IMR-90 (cell line): ENCODE data around the gene ANLN. TPM values are rescaled to one million over a fixed set of nuclear protein-coding genes. Genes with fewer than 3 reads are reported as not detected.

ENCODE experiments used
- ATAC-seq: fragments of 200-7000 bp; cut with Tn5 transposase; 2 replicates; pipeline ENCODE4 v1.9.1; 2020; ENCODE audit warnings: low read depth, mild to moderate bottlenecking, moderate library complexity
- BruUV-seq: library from RNA; stranded (reverse); fragments of 400-500 nt; replicated peaks from 2 replicates; lab custom pipeline; 2021; lab: Mats Ljungman, UMichigan
- CTCF ChIA-PET: fragments of 300-600 bp; formaldehyde crosslinking; extraction: SDS; loops from one replicate; lab custom pipeline; 2021; ENCODE audit warnings: antibody characterized with exemption; lab: Yijun Ruan, JAX
- POLR2A ChIA-PET: fragments of 300-600 bp; sonication (Branson Sonifier 250); formaldehyde crosslinking; loops from one replicate; lab custom pipeline; 2022; ENCODE audit warnings: antibody characterized with exemption; ENCODE audit not compliant: unreplicated experiment; lab: Charles Lee
- DNase-seq: peaks from one replicate; pipeline ENCODE4 v3.0.0; 2013
- H2AFZ ChIP-seq: replicated peaks from 2 replicates; pipeline ENCODE3; 2013; ENCODE audit warnings: low read length, mild to moderate bottlenecking; ENCODE audit not compliant: poor library complexity
- H2AK5ac ChIP-seq: 2 replicates; pipeline ENCODE4 v1.6.1; 2013; ENCODE audit warnings: low read depth, low read length, inconsistent platforms
- H2AK9ac ChIP-seq: replicated peaks from 2 replicates; pipeline ENCODE3; 2013; ENCODE audit warnings: mild to moderate bottlenecking, low read depth, low read length, moderate library complexity; ENCODE audit not compliant: poor library complexity
- H2BK120ac ChIP-seq: 2 replicates; pipeline ENCODE4 v1.6.1; 2013; ENCODE audit warnings: low read depth, low read length, inconsistent platforms
- H2BK15ac ChIP-seq: 3 replicates; pipeline ENCODE4 v1.6.1; 2013; ENCODE audit warnings: low read depth, low read length, inconsistent platforms
- H2BK20ac ChIP-seq: 2 replicates; pipeline ENCODE4 v1.6.1; 2013; ENCODE audit warnings: low read depth, mild to moderate bottlenecking, inconsistent platforms, low read length, moderate library complexity
- H2BK5ac ChIP-seq: 2 replicates; pipeline ENCODE4 v1.6.1; 2013; ENCODE audit warnings: mild to moderate bottlenecking, low read depth, low read length, inconsistent platforms; ENCODE audit not compliant: poor library complexity, severe bottlenecking
- H3K14ac ChIP-seq: replicated peaks from 2 replicates; pipeline ENCODE4 v1.6.1; 2013; ENCODE audit warnings: low read depth, low read length, inconsistent platforms
- H3K18ac ChIP-seq: 2 replicates; pipeline ENCODE4 v1.6.1; 2013; ENCODE audit warnings: low read depth, low read length, control low read depth
- H3K23ac ChIP-seq: 2 replicates; pipeline ENCODE4 v1.6.1; 2013; ENCODE audit warnings: low read depth, low read length, inconsistent platforms
- H3K27ac ChIP-seq: 2 replicates; pipeline ENCODE4 v1.5.1; 2013; ENCODE audit warnings: mild to moderate bottlenecking, control low read depth, low read length; ENCODE audit not compliant: insufficient read depth
- H3K27me3 ChIP-seq: 2 replicates; pipeline ENCODE4 v1.6.1; 2013; ENCODE audit warnings: low read length; ENCODE audit not compliant: control insufficient read depth, insufficient read depth
- H3K36me3 ChIP-seq: 2 replicates; pipeline ENCODE4 v1.6.1; 2013; ENCODE audit warnings: low read length, mixed read lengths; ENCODE audit not compliant: control insufficient read depth, insufficient read depth
- H3K4ac ChIP-seq: 2 replicates; pipeline ENCODE4 v1.6.1; 2013; ENCODE audit warnings: low read depth, low read length, inconsistent platforms
- H3K4me1 ChIP-seq: 2 replicates; pipeline ENCODE4 v1.6.1; 2013; ENCODE audit warnings: low read length, mixed read lengths; ENCODE audit not compliant: control insufficient read depth, insufficient read depth
- H3K4me2 ChIP-seq: 2 replicates; pipeline ENCODE4 v1.6.1; 2013; ENCODE audit warnings: low read depth, mild to moderate bottlenecking, control low read depth, low read length, moderate library complexity
- H3K4me3 ChIP-seq: 2 replicates; pipeline ENCODE4 v1.5.1; 2013; ENCODE audit warnings: low read depth, mild to moderate bottlenecking, control low read depth, low read length, moderate library complexity; ENCODE audit not compliant: insufficient read depth
- H3K56ac ChIP-seq: 2 replicates; pipeline ENCODE4 v1.6.1; 2013; ENCODE audit warnings: low read length, inconsistent platforms; ENCODE audit not compliant: insufficient read depth; ENCODE audit errors: extremely low read depth
- H3K79me1 ChIP-seq, 2 experiments: 2 replicates each; pipeline ENCODE4 v1.6.1; 2013; ENCODE audit warnings: low read length in 2 of 2, inconsistent platforms in 1 of 2, low read depth in 1 of 2
- H3K9ac ChIP-seq: 2 replicates; pipeline ENCODE4 v1.6.1; 2013; ENCODE audit warnings: low read depth, low read length, control low read depth
- H3K9me1 ChIP-seq: 2 replicates; pipeline ENCODE4 v1.6.1; 2013; ENCODE audit warnings: low read length, inconsistent platforms; ENCODE audit not compliant: insufficient read depth
- H3K9me3 ChIP-seq: 2 replicates; pipeline ENCODE4 v1.6.1; 2013; ENCODE audit warnings: low read length; ENCODE audit not compliant: control insufficient read depth, insufficient read depth
- H4K20me1 ChIP-seq: 2 replicates; pipeline ENCODE4 v1.6.1; 2013; ENCODE audit warnings: low read length, inconsistent platforms; ENCODE audit not compliant: insufficient read depth
- H4K5ac ChIP-seq: 2 replicates; pipeline ENCODE4 v1.6.1; 2013; ENCODE audit warnings: mild to moderate bottlenecking, low read depth, low read length, control low read depth
- H4K8ac ChIP-seq, 2 experiments: 2 replicates each; pipeline ENCODE4 v1.6.1; 2013; ENCODE audit warnings: low read depth in 2 of 2, low read length in 2 of 2, control low read depth in 1 of 2, inconsistent platforms in 1 of 2
- H4K91ac ChIP-seq: 2 replicates; pipeline ENCODE4 v1.6.1; 2013; ENCODE audit warnings: low read depth, low read length, inconsistent platforms; ENCODE audit not compliant: insufficient read depth
- CTCF ChIP-seq: conservative IDR thresholded peaks from 2 replicates; pipeline ENCODE4 v1.5.1; 2012; ENCODE audit warnings: mild to moderate bottlenecking, low read depth, low read length, improper control_type of control experiment
- FOS ChIP-seq: fragments of 150-350 bp; IDR thresholded peaks from 2 replicates; pipeline ENCODE4 v1.6.1; 2016; ENCODE audit warnings: low read depth, low read length
- MXI1 ChIP-seq: IDR thresholded peaks from 2 replicates; pipeline ENCODE4 v1.6.1; 2012; ENCODE audit warnings: low read depth, mild to moderate bottlenecking, low read length, moderate library complexity, borderline replicate concordance
- WGBS, 2 experiments: methylation state at CpG; one replicate each; pipeline versions ENCODE4 v1.1.5 to v1.1.7; 2013; ENCODE audit warnings: missing lambda C conversion rate in 2 of 2; ENCODE audit not compliant: insufficient read length in 1 of 2; ENCODE audit errors: extremely low coverage in 2 of 2; 5-methylcytosine and 5-hydroxymethylcytosine counted together
- dilution Hi-C: fragments of 300-500 bp; cut with HindIII; formaldehyde crosslinking; loops from one replicate; pipeline ENCODE4 v1.14.3; 2018; ENCODE audit warnings: low sequenced_read_pairs; ENCODE audit not compliant: unreplicated experiment
- in situ Hi-C: fragments of 300-500 bp; cut with MboI; formaldehyde crosslinking; loops from 3 replicates; pipeline ENCODE4 v1.14.3; 2019; ENCODE audit warnings: low sequenced_read_pairs, inconsistent platforms, mixed read lengths
- intact Hi-C: fragments of 100-400 bp; cut with micrococcal nuclease; formaldehyde crosslinking; loops from 2 replicates; pipeline ENCODE4 v1.10.0; 2022
- polyA plus RNA-seq, 3 experiments: library from polyadenylated mRNA; depleted of rRNA; stranded (reverse); fragments of >200 nt; gene quantifications; 2 replicates each; pipeline ENCODE4 v1.2.3, GENCODE V29; 2012; ENCODE audit warnings: low replicate concordance in 1 of 3
- total RNA-seq: library from RNA; depleted of rRNA; stranded (reverse); fragments of >200 nt; gene quantifications from 2 replicates; pipeline ENCODE4 v1.2.3, GENCODE V29; 2012

The ANLN gene
- total and polyA plus RNA-seq, 2 of the 4 experiments (the other 2 are of a cell fraction) = 60.5 to 276 TPM

GRCh38 chr7:36475381-36475780, 85.7 kb downstream of the ANLN start:
- Histone ChIP-seq H3K4me1 (no peaks in the 10 kb centered on the region), H2AK5ac (no peak overlapping the region), H3K79me1 (no peaks in the 10 kb centered on the region), H3K9ac (no peak overlapping the region), H3K36me3 (no peaks in the 10 kb centered on the region), H2BK5ac (no peak overlapping the region), H4K91ac (no peak overlapping the region), H2BK15ac (no peak overlapping the region), H3K4me2 (no peak overlapping the region), H3K27me3 (no peaks in the 10 kb centered on the region; the same call in 1 of the 2 replicates), H2AK9ac (no peak overlapping the region), H3K14ac (no peak overlapping the region), H4K8ac (no peak overlapping the region), H3K4ac (no peak overlapping the region), H3K9me3 (no peaks in the 10 kb centered on the region), H3K23ac (no peak overlapping the region; the same call in 1 of the 2 replicates), H4K5ac (no peak overlapping the region), H3K4me3 (no peak overlapping the region), H2AFZ (no peak overlapping the region), H3K56ac (no peak overlapping the region), H4K20me1 (no peaks in the 10 kb centered on the region), H3K9me1 (peaks cover 3% of the 10 kb centered on the region; the same call in 1 of the 2 replicates), H2BK20ac (no peak overlapping the region), H3K18ac (no peak overlapping the region), H3K27ac (no peak overlapping the region), H2BK120ac (no peak overlapping the region)
- TF ChIP-seq FOS (no peak), CTCF (no peak), MXI1 (no peak)
- dilution Hi-C loops = no loop called here
- no peak for DNase-seq
- no peak for ATAC-seq
- ChIA-PET POLR2A (no interaction called here), CTCF (no interaction called here)
- no CpG with 5 or more reads among the region's 3 CpGs for WGBS, 2 experiments
- in situ Hi-C loops = loop anchor here (25.0 kb wide), 1 partner anchor 487 kb away; no protein-coding TSS in a partner anchor
- intact Hi-C loops = no loop called here
- no TSS peak for BruUV-seq
